Activated B cell treated with CpG ODN at 0.5 μM for 24 hours (primary cell): ENCODE data around the gene LGALS3. TPM values are rescaled to one million over a fixed set of nuclear protein-coding genes. Genes with fewer than 3 reads are reported as not detected.

Source experiments
- ATAC-seq: fragments of 200-7000 bp; cut with Tn5 transposase; one replicate; pipeline ENCODE4 v1.10.0; 2021; ENCODE audit warnings: low read depth, mild to moderate bottlenecking, moderate library complexity
- CTCF ChIA-PET: fragments of 350-600 bp; sonication (Branson Sonifier 250); formaldehyde crosslinking; loops from one replicate; lab custom pipeline; 2021; ENCODE audit warnings: antibody characterized with exemption; lab: Charles Lee
- POLR2A ChIA-PET: fragments of 350-600 bp; sonication (Branson Sonifier 250); formaldehyde crosslinking; loops from one replicate; lab custom pipeline; 2021; ENCODE audit warnings: antibody characterized with exemption; lab: Charles Lee
- DNase-seq: peaks from one replicate; pipeline ENCODE4 v3.0.0; 2022
- H3K27ac Mint-ChIP-seq: one replicate; pipeline ENCODE4 v1.8.0; 2020; ENCODE audit warnings: mixed read lengths
- H3K27me3 Mint-ChIP-seq: one replicate; pipeline ENCODE4 v1.8.0; 2021; ENCODE audit warnings: mixed read lengths
- H3K36me3 Mint-ChIP-seq: one replicate; pipeline ENCODE4 v1.8.0; 2021; ENCODE audit warnings: low read depth, mixed read lengths
- H3K4me1 Mint-ChIP-seq: one replicate; pipeline ENCODE4 v1.8.0; 2021; ENCODE audit warnings: mixed read lengths
- H3K4me3 Mint-ChIP-seq: one replicate; pipeline ENCODE4 v1.8.0; 2020; ENCODE audit warnings: mild to moderate bottlenecking, mixed read lengths
- H3K9me3 Mint-ChIP-seq: one replicate; pipeline ENCODE4 v1.8.0; 2020; ENCODE audit warnings: mixed read lengths
- intact Hi-C: fragments of 100-400 bp; cut with micrococcal nuclease; formaldehyde crosslinking; loops from one replicate; pipeline ENCODE4 v1.15.1; 2024
- total RNA-seq: library from RNA; stranded (reverse); gene quantifications from 2 replicates; pipeline ENCODE4 v1.2.3, GENCODE V29; 2022
- TF ChIP-seq, protein P1 (sequence below): fragments of 200-600 bp; IDR thresholded peaks from one replicate; pipeline ENCODE4 v1.8.0; 2022; ENCODE audit warnings: antibody characterized with exemption, mild to moderate bottlenecking

The LGALS3 gene
- total RNA-seq, 1 donor from 2014 or later: 199 TPM

- CTCF ChIA-PET: no interaction called here
- H3K9me3 Mint-ChIP-seq: no peaks in the 10 kb centered on the region
Observed at GRCh38 chr14:55116246-55117030, 12.6 kb upstream of the LGALS3 start.

GRCh38 chr14:55117803-55118441, 11.1 kb upstream of the LGALS3 start:
- Mint-ChIP-seq H3K4me3 (no peak overlapping the region), H3K36me3 (no peaks in the 10 kb centered on the region), H3K27ac (no peak overlapping the region), H3K4me1 (no peaks in the 10 kb centered on the region), H3K27me3 (no peaks in the 10 kb centered on the region), H3K9me3 (no peaks in the 10 kb centered on the region)
- POLR2A ChIA-PET: interaction anchor here (1.3 kb wide), 2 partner anchors 15 to 45 kb away, joined by 3 to 6 read pairs; no protein-coding TSS in a partner anchor
- DNase-seq (no peak), ATAC-seq (no peak)
- intact Hi-C loops: no loop called here
- CTCF ChIA-PET: interaction anchor here (1.1 kb wide), 1 partner anchor 67 kb away, joined by 3 read pairs; the partner anchor contains the start of gene MAPK1IP1L
- TF ChIP-seq, protein P1, sequence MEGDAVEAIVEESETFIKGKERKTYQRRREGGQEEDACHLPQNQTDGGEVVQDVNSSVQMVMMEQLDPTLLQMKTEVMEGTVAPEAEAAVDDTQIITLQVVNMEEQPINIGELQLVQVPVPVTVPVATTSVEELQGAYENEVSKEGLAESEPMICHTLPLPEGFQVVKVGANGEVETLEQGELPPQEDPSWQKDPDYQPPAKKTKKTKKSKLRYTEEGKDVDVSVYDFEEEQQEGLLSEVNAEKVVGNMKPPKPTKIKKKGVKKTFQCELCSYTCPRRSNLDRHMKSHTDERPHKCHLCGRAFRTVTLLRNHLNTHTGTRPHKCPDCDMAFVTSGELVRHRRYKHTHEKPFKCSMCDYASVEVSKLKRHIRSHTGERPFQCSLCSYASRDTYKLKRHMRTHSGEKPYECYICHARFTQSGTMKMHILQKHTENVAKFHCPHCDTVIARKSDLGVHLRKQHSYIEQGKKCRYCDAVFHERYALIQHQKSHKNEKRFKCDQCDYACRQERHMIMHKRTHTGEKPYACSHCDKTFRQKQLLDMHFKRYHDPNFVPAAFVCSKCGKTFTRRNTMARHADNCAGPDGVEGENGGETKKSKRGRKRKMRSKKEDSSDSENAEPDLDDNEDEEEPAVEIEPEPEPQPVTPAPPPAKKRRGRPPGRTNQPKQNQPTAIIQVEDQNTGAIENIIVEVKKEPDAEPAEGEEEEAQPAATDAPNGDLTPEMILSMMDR: no peak

More at GRCh38 chr14:55116246-55117030, 12.6 kb upstream of the LGALS3 start:
- intact Hi-C loops: no loop called here
- DNase-seq (no peak), ATAC-seq (no peak)
- H3K4me1 Mint-ChIP-seq: no peaks in the 10 kb centered on the region
- H3K27me3 Mint-ChIP-seq: no peaks in the 10 kb centered on the region
- TF ChIP-seq, protein P1: no peak
- POLR2A ChIA-PET: no interaction called here
- no peaks in the 10 kb centered on the region for H3K36me3 Mint-ChIP-seq
- H3K4me3 Mint-ChIP-seq: no peak overlapping the region
- no peak overlapping the region for H3K27ac Mint-ChIP-seq

DNA sequence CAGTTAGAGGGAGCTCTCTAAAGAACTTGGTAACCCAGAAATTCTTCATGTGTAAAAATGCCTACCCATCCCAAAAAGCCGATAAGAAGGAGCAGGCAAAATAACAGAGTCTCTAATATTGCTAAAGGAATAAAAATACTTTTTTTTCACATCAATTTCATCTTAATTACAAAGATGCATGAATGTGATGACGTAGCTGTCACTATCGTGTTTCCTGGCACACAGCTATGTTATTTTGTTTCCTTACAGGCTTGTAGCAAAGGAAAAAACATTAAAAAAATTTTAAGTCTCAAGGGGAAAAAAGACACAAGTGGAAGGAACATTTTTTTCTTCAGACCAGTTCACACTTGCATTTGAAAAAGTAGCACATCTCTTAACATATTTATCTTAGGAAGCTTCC, 10.3 kb upstream of the LGALS3 start:
- Mint-ChIP-seq H3K36me3 (no peaks in the 10 kb centered on the region), H3K27ac (no peak overlapping the region), H3K4me3 (no peak overlapping the region), H3K27me3 (no peaks in the 10 kb centered on the region), H3K9me3 (no peaks in the 10 kb centered on the region), H3K4me1 (no peaks in the 10 kb centered on the region)
- DNase-seq: no peak
- ATAC-seq: no peak
- TF ChIP-seq, protein P1: no peak
- ChIA-PET CTCF (interaction anchor here (1.0 to 1.1 kb wide), 2 partner anchors 30 to 67 kb away, joined by 3 read pairs; partner anchors contain the start of gene MAPK1IP1L), POLR2A (interaction anchor here (1.3 kb wide), 1 partner anchor 16 kb away, joined by 3 read pairs; no protein-coding TSS in a partner anchor)
- intact Hi-C loops: no loop called here

- POLR2A ChIA-PET: no interaction called here
- no peak overlapping the region for H3K27ac Mint-ChIP-seq
Observed at GRCh38 chr14:55120571-55121495, 8.2 kb upstream of the LGALS3 start.

More at GRCh38 chr14:55120571-55121495, 8.2 kb upstream of the LGALS3 start:
- H3K4me3 Mint-ChIP-seq: no peak overlapping the region
- DNase-seq (no peak), ATAC-seq (no peak)
- no peaks in the 10 kb centered on the region for H3K36me3 Mint-ChIP-seq
- TF ChIP-seq, protein P1: no peak
- intact Hi-C loops: no loop called here
- no peaks in the 10 kb centered on the region for H3K9me3 Mint-ChIP-seq
- no peaks in the 10 kb centered on the region for H3K27me3 Mint-ChIP-seq
- H3K4me1 Mint-ChIP-seq: peaks cover 7% of the 10 kb centered on the region
- CTCF ChIA-PET: no interaction called here
